GM12878 (cell line): ENCODE measurements around the gene AGBL4. TPM values are rescaled to one million over a fixed set of nuclear protein-coding genes. Genes with fewer than 3 reads are reported as not detected.

ENCODE experiments used
- ATAC-seq: fragments of 200-7000 bp; cut with Tn5 transposase; 3 replicates; pipeline ENCODE4 v1.9.1; 2020; ENCODE audit warnings: mild to moderate bottlenecking, moderate library complexity
- Bru-seq: library from RNA; stranded (reverse); fragments of 400-500 nt; gene quantifications from one replicate; lab custom pipeline; 2021; lab: Mats Ljungman, UMichigan
- BruChase-seq, 2 experiments: library from RNA; stranded (reverse); fragments of 400-500 nt; gene quantifications; one replicate each; lab custom pipeline; 2021; lab: Mats Ljungman, UMichigan
- BruUV-seq: library from RNA; stranded (reverse); fragments of 400-500 nt; replicated peaks from 2 replicates; lab custom pipeline; 2021; lab: Mats Ljungman, UMichigan
- CTCF ChIA-PET: fragments of 300-600 bp; sonication (Branson Sonifier 250); formaldehyde crosslinking; extraction: SDS; loops from one replicate; lab custom pipeline; 2021; ENCODE audit warnings: inconsistent platforms; lab: Yijun Ruan, JAX
- POLR2A ChIA-PET: fragments of 350-600 bp; formaldehyde crosslinking; extraction: SDS; loops from one replicate; lab custom pipeline; 2021; ENCODE audit warnings: inconsistent platforms; lab: Charles Lee
- RAD21 ChIA-PET: fragments of 300-600 bp; sonication (Branson Sonifier 250); formaldehyde crosslinking; loops from one replicate; lab custom pipeline; 2023; ENCODE audit warnings: antibody characterized with exemption; ENCODE audit not compliant: unreplicated experiment; lab: Charles Lee
- SMC1A ChIA-PET: fragments of 300-600 bp; sonication (Branson Sonifier 250); formaldehyde crosslinking; loops from one replicate; lab custom pipeline; 2023; ENCODE audit not compliant: unreplicated experiment, uncharacterized antibody; lab: Charles Lee
- DNase-seq: peaks from one replicate; pipeline ENCODE4 v3.0.0-alpha.2; 2011; ENCODE audit warnings: low read depth, low spot score
- FAIRE-seq: peaks from 3 replicates; lab custom pipeline; 2011; peaks lifted over from hg19 to GRCh38; lab: Jason Lieb, UNC
- H2AFZ ChIP-seq: 2 replicates; pipeline ENCODE4 v1.6.0; 2011; ENCODE audit warnings: low read depth, low read length, control low read depth; ENCODE audit not compliant: control insufficient read depth
- H3K27ac ChIP-seq: 2 replicates; pipeline ENCODE4 v1.5.1; 2011; ENCODE audit warnings: control low read depth; ENCODE audit not compliant: control insufficient read depth, insufficient read depth
- H3K27me3 ChIP-seq, 2 experiments: replicated peaks in 1 of 2; 2 replicates each; pipeline versions ENCODE4 v1.6.0 to v1.6.1; 2011; ENCODE audit warnings: low read length in 1 of 2; ENCODE audit not compliant: control insufficient read depth in 2 of 2, insufficient read depth in 2 of 2
- H3K36me3 ChIP-seq, 2 experiments: 2 replicates each; pipeline ENCODE4 v1.5.1; 2011; ENCODE audit warnings: low read length in 1 of 2; ENCODE audit not compliant: control insufficient read depth in 2 of 2, insufficient read depth in 2 of 2
- H3K4me1 ChIP-seq: 2 replicates; pipeline ENCODE4 v1.6.1; 2011; ENCODE audit warnings: mild to moderate bottlenecking, low read length, moderate library complexity, mixed read lengths; ENCODE audit not compliant: control insufficient read depth, insufficient read depth
- H3K4me2 ChIP-seq: 2 replicates; pipeline ENCODE4 v1.6.0; 2011; ENCODE audit warnings: control low read depth; ENCODE audit not compliant: control insufficient read depth, insufficient read depth
- H3K4me3 ChIP-seq: fragments of 200-600 bp; sonication (generic); 2 replicates; pipeline ENCODE4 v1.5.1; 2016
- H3K79me2 ChIP-seq: 2 replicates; pipeline ENCODE4 v1.6.0; 2011; ENCODE audit warnings: low read length; ENCODE audit not compliant: control insufficient read depth, insufficient read depth
- H3K9ac ChIP-seq: 2 replicates; pipeline ENCODE4 v1.8.0; 2011; ENCODE audit warnings: low read length, control low read depth, mixed read lengths; ENCODE audit not compliant: control insufficient read depth, insufficient read depth
- H3K9me3 ChIP-seq: replicated peaks from 3 replicates; pipeline ENCODE4 v1.5.1; 2011; ENCODE audit warnings: mild to moderate bottlenecking, low read length; ENCODE audit not compliant: control insufficient read depth, insufficient read depth
- H4K20me1 ChIP-seq: 2 replicates; pipeline ENCODE4 v1.6.0; 2011; ENCODE audit not compliant: control insufficient read depth, insufficient read depth
- KDM1A ChIP-seq: fragments of 200-600 bp; sonication (generic); IDR thresholded peaks from 2 replicates; pipeline ENCODE4 v1.6.1; 2016; ENCODE audit warnings: borderline replicate concordance
- MEF2A ChIP-seq: IDR thresholded peaks from 2 replicates; pipeline ENCODE4 v1.6.1; 2011; ENCODE audit warnings: low read depth, mild to moderate bottlenecking, low read length, moderate library complexity; ENCODE audit not compliant: insufficient read depth
- NFIC ChIP-seq: IDR thresholded peaks from 2 replicates; pipeline ENCODE4 v1.6.1; 2012; ENCODE audit warnings: low read depth, mild to moderate bottlenecking, inconsistent platforms, low read length, moderate library complexity
- SMAD1 ChIP-seq: fragments of 450-650 bp; IDR thresholded peaks from 2 replicates; pipeline ENCODE4 v1.6.1; 2018; ENCODE audit warnings: mild to moderate bottlenecking, low read depth; ENCODE audit not compliant: partially characterized antibody
- WGBS: methylation state at CpG from one replicate; pipeline ENCODE4 v1.1.6; 2016; ENCODE audit warnings: low lambda C conversion rate; ENCODE audit not compliant: insufficient replicate concordance, insufficient coverage; ENCODE audit errors: missing lambda C conversion rate; 5-methylcytosine and 5-hydroxymethylcytosine counted together
- in situ Hi-C: fragments of 300-500 bp; cut with MboI; formaldehyde crosslinking; loops from 9 replicates; pipeline ENCODE4 v1.14.3; 2018; ENCODE audit warnings: mixed read lengths
- intact Hi-C: fragments of 100-400 bp; cut with micrococcal nuclease; formaldehyde crosslinking; loops from one replicate; pipeline ENCODE4 v1.14.2; 2022; ENCODE audit not compliant: unreplicated experiment
- long read RNA-seq, 2 experiments: library from polyadenylated mRNA; unstranded; transcript quantifications; one replicate each; pipeline ENCODE4 v2.0.0, GENCODE V29; 2019 to 2020
- polyA minus RNA-seq, 3 experiments: library from RNA; depleted of rRNA, polyadenylated mRNA; stranded (reverse); fragments of >200 nt; gene quantifications; 2 replicates each; pipeline ENCODE4 v1.2.3, GENCODE V29; 2011
- polyA plus RNA-seq, 11 experiments: library from polyadenylated mRNA; depleted of rRNA in 4 of 11; unstranded in 6 of 11; stranded (reverse) in 5 of 11; fragments of >200 nt; fragmentation: Nextera tagmentation in 4 of 11; fragmentation: Illumina TruSeq in 1 of 11; extraction: Ambion mirVana in 4 of 11; extraction: Trizol in 1 of 11; gene quantifications; 1 replicate in 1 of 11; 2 replicates in 10 of 11; pipeline versions ENCODE4 v1.2.1 to v1.2.3, GENCODE V29; 2011 to 2016; ENCODE audit warnings: inconsistent platforms in 2 of 11, missing spikeins in 2 of 11, low read depth in 1 of 11
- total RNA-seq, 4 experiments: library from RNA; depleted of rRNA in 3 of 4; stranded (reverse); fragments of >200 nt in 3 of 4; fragmentation: Illumina TruSeq in 1 of 4; extraction: Trizol in 1 of 4; gene quantifications; 2 replicates each; pipeline versions ENCODE4 v1.2.1 to v1.2.3, GENCODE V29; 2013 to 2021
- TF ChIP-seq, protein P1 (sequence below): fragments of 450-650 bp; IDR thresholded peaks from 2 replicates; pipeline ENCODE4 v1.6.1; 2017; ENCODE audit warnings: mild to moderate bottlenecking

Gene AGBL4
- not detected in 2 replicates for total RNA-seq (2013; cell fraction: nucleolus; rRNA removed)
- not detected in 2 replicates for total RNA-seq (2014; rRNA removed)
- total RNA-seq (2014; rRNA removed; fragmentation: Illumina TruSeq; extraction: Trizol) = not detected in 2 replicates
- not detected in 2 replicates for total RNA-seq (2021)
- not detected for polyA plus RNA-seq (2011; ENCODE audit: low read depth)
- 0.10 and 0.31 TPM in 2 replicates for polyA plus RNA-seq (2011; rRNA removed)
- 0.12 and 0.18 TPM in 2 replicates for polyA plus RNA-seq (2011; cell fraction: cytosol; rRNA removed)
- polyA plus RNA-seq (2011; cell fraction: nucleus; rRNA removed) = 0.28 and 0.66 TPM in 2 replicates
- polyA plus RNA-seq (2012) = not detected in 2 replicates
- not detected in 2 replicates for polyA plus RNA-seq (2014; fragmentation: Illumina TruSeq; extraction: Trizol)
- not detected for polyA plus RNA-seq (2014; fragmentation: Nextera tagmentation; extraction: Ambion mirVana)
- not detected in 2 replicates for polyA plus RNA-seq (2014; rRNA removed)
- not detected for polyA plus RNA-seq (2016; fragmentation: Nextera tagmentation; extraction: Ambion mirVana)
- polyA minus RNA-seq (2011; rRNA and poly(A)+ RNA removed) = 0.98 TPM in 1 of 2 replicates, not detected in the other
- polyA minus RNA-seq (2011; cell fraction: cytosol; rRNA and poly(A)+ RNA removed) = not detected in 2 replicates
- 0.12 and 0.19 TPM in 2 replicates for polyA minus RNA-seq (2011; cell fraction: nucleus; rRNA and poly(A)+ RNA removed)
- Bru-seq, nascent RNA = percentile 6 among the genes with signal in this experiment
- percentile 6 among the genes with signal in this experiment for BruChase-seq, experiment 1, labeled RNA remaining after a 6-hour chase
- percentile 6 among the genes with signal in this experiment for BruChase-seq, experiment 2, labeled RNA remaining after a 2-hour chase
- long read RNA-seq, experiment 1 = 0 reads
- long read RNA-seq, experiment 2, partial matches to known transcripts = 0 of 7 reads
- long read RNA-seq, experiment 2, other reads (novel, unspliced or antisense) = 7 of 7 reads

DNA sequence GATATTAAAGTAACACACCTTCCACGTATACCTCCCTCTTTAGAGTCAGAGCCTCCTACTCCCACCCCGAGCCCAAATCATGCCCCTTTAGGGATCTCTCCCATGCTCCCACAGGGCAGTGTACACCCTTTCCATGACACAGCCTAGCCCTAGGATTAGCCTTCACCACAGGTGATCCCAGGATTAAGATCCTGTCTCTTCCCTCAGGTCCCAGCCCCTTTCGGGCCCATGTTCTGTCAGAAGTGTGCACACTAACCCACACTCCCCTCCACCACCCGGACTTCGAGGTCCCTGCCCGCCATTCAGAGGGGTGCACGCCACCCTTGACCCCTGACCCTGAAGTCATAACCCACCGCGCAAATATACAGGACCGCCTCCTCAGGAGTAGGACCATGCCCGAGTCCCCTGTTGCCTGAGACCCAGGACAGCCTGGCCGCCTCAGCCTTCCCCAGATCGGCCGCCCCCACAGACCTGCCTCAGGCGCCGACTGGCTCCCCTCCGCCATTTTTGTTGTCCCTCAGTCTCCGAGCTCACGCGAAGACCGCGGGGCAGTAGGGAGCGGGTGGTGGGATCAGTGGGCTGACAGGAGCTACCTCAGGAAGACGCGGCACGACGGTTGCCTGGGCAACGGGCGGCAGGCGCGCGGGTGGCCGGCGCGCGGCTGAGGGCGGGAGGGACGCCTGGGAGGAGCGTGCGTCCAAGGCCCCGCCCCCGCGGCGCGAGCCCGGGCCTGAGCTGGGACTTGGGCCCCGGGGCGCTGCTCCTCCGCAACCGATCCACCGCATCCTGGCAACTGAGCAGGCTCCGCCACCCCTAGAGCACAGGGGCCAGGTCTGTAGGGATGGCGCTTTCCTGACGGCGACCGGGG is at the start of gene AGBL4:
Gene AGBL4 (minus strand): TSS at position 663 of the 868 bp plus-strand sequence.
- Histone ChIP-seq H4K20me1 (no peaks in the 10 kb centered on the region), H3K4me2 (no peak within 1 kb of the TSS), H3K79me2 (no peaks in the 10 kb centered on the region), H3K27me3 (no peaks in the 10 kb centered on the region), H3K36me3 (no peaks in the 10 kb centered on the region), H3K9ac (no peak within 1 kb of the TSS), H3K9me3 (no peaks in the 10 kb centered on the region), H3K4me3 (no peak within 1 kb of the TSS), H3K4me1 (no peaks in the 10 kb centered on the region), H3K27ac (no peak within 1 kb of the TSS), H2AFZ (no peak within 1 kb of the TSS; the same call in 1 of the 2 replicates)
- ChIA-PET RAD21 (no interaction called here), CTCF (no interaction called here), SMC1A (interaction anchor here (1.3 kb wide), 1 partner anchor 9 kb away, joined by 3 read pairs; no protein-coding TSS in a partner anchor), POLR2A (no interaction called here)
- DNase-seq (no peak), FAIRE-seq (no peak), ATAC-seq (peak; percentile 61)
- BruUV-seq = no TSS peak
- intact Hi-C loops = no loop called here
- 54% methylated on average over 28 of the region's 56 CpGs for WGBS
- in situ Hi-C loops = no loop called here
- TF ChIP-seq KDM1A (no peak), MEF2A (no peak), NFIC (no peak), SMAD1 (no peak)
- TF ChIP-seq, protein P1, sequence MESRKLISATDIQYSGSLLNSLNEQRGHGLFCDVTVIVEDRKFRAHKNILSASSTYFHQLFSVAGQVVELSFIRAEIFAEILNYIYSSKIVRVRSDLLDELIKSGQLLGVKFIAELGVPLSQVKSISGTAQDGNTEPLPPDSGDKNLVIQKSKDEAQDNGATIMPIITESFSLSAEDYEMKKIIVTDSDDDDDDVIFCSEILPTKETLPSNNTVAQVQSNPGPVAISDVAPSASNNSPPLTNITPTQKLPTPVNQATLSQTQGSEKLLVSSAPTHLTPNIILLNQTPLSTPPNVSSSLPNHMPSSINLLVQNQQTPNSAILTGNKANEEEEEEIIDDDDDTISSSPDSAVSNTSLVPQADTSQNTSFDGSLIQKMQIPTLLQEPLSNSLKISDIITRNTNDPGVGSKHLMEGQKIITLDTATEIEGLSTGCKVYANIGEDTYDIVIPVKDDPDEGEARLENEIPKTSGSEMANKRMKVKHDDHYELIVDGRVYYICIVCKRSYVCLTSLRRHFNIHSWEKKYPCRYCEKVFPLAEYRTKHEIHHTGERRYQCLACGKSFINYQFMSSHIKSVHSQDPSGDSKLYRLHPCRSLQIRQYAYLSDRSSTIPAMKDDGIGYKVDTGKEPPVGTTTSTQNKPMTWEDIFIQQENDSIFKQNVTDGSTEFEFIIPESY = no peak
